Mesenchymal stem cell (in vitro differentiated cells and primary cell): ENCODE measurements around the gene ADPRHL1.

ENCODE experiments used
- DNase-seq: peaks from one replicate; pipeline ENCODE4 v3.0.0-alpha.2; 2013
- H2AFZ ChIP-seq: one replicate; pipeline ENCODE4 v1.6.1; 2013; ENCODE audit warnings: low read depth, mild to moderate bottlenecking, control low read depth, inconsistent platforms, low read length, moderate library complexity
- H2AK5ac ChIP-seq: 2 replicates; pipeline ENCODE4 v1.6.1; 2013; ENCODE audit warnings: low read length, moderate library complexity, mild to moderate bottlenecking, inconsistent platforms; ENCODE audit not compliant: severe bottlenecking
- H2BK120ac ChIP-seq: one replicate; pipeline ENCODE4 v1.6.1; 2013; ENCODE audit warnings: low read depth, mild to moderate bottlenecking, inconsistent platforms, low read length, moderate library complexity
- H2BK12ac ChIP-seq, 2 experiments: one replicate each; pipeline ENCODE4 v1.6.1; 2013; ENCODE audit warnings: inconsistent platforms in 2 of 2, low read length in 2 of 2, mild to moderate bottlenecking in 2 of 2, moderate library complexity in 2 of 2, control low read depth in 1 of 2
- H2BK15ac ChIP-seq: one replicate; pipeline ENCODE4 v1.6.1; 2013; ENCODE audit warnings: mild to moderate bottlenecking, low read depth, inconsistent platforms; ENCODE audit not compliant: poor library complexity, severe bottlenecking
- H2BK5ac ChIP-seq: 2 replicates; pipeline ENCODE4 v1.6.1; 2013; ENCODE audit warnings: low read depth, mild to moderate bottlenecking, low read length, control low read depth, inconsistent platforms; ENCODE audit not compliant: poor library complexity, severe bottlenecking
- H3K14ac ChIP-seq, 2 experiments: one replicate each; pipeline ENCODE4 v1.6.1; 2013; ENCODE audit warnings: inconsistent platforms in 2 of 2, low read length in 2 of 2, control low read depth in 1 of 2, mild to moderate bottlenecking in 1 of 2, moderate library complexity in 1 of 2
- H3K18ac ChIP-seq, 2 experiments: one replicate each; pipeline ENCODE4 v1.6.1; 2013; ENCODE audit warnings: inconsistent platforms in 2 of 2, low read length in 2 of 2, control low read depth in 1 of 2, low read depth in 1 of 2, mild to moderate bottlenecking in 1 of 2
- H3K23ac ChIP-seq, 2 experiments: one replicate each; pipeline ENCODE4 v1.6.1; 2013; ENCODE audit warnings: inconsistent platforms in 2 of 2, low read length in 2 of 2, mild to moderate bottlenecking in 2 of 2, moderate library complexity in 2 of 2, control low read depth in 1 of 2
- H3K27ac ChIP-seq: 2 replicates; pipeline ENCODE4 v1.5.1; 2013; ENCODE audit warnings: mild to moderate bottlenecking, moderate library complexity, low read length, control low read depth, inconsistent platforms; ENCODE audit not compliant: poor library complexity, severe bottlenecking
- H3K27me3 ChIP-seq, 2 experiments: 2 replicates each; pipeline versions ENCODE4 v1.6.1 to v1.7.0; 2013; ENCODE audit warnings: low read length in 2 of 2, mild to moderate bottlenecking in 2 of 2, moderate library complexity in 2 of 2, control low read depth in 1 of 2, inconsistent platforms in 1 of 2; ENCODE audit not compliant: control insufficient read depth in 1 of 2, insufficient read depth in 1 of 2
- H3K36me3 ChIP-seq, 2 experiments: 2 replicates each; pipeline versions ENCODE4 v1.6.1 to v1.7.0; 2013; ENCODE audit warnings: low read length in 2 of 2, control low read depth in 1 of 2, inconsistent platforms in 1 of 2, low read depth in 1 of 2, mild to moderate bottlenecking in 1 of 2; ENCODE audit not compliant: insufficient read depth in 2 of 2, control insufficient read depth in 1 of 2
- H3K4ac ChIP-seq, 2 experiments: one replicate each; pipeline ENCODE4 v1.6.1; 2013; ENCODE audit warnings: inconsistent platforms in 2 of 2, low read length in 2 of 2, mild to moderate bottlenecking in 2 of 2, moderate library complexity in 2 of 2, control low read depth in 1 of 2, low read depth in 1 of 2
- H3K4me1 ChIP-seq: 2 replicates; pipeline ENCODE4 v1.6.1; 2013; ENCODE audit warnings: low read depth, low read length, control low read depth; ENCODE audit not compliant: control insufficient read depth, insufficient read depth
- H3K4me2 ChIP-seq: 2 replicates; pipeline ENCODE4 v1.6.1; 2013; ENCODE audit warnings: low read length, mild to moderate bottlenecking, inconsistent platforms; ENCODE audit not compliant: poor library complexity, severe bottlenecking
- H3K4me3 ChIP-seq, 2 experiments: 2 replicates each; pipeline versions ENCODE4 v1.5.1 to v1.7.0; 2013; ENCODE audit warnings: low read length in 2 of 2, mild to moderate bottlenecking in 2 of 2, control low read depth in 1 of 2, low read depth in 1 of 2; ENCODE audit not compliant: insufficient read depth in 1 of 2
- H3K79me1 ChIP-seq: replicated peaks from 2 replicates; pipeline ENCODE4 v1.6.1; 2013; ENCODE audit warnings: mild to moderate bottlenecking, control low read depth, low read length, inconsistent platforms; ENCODE audit not compliant: poor library complexity, severe bottlenecking
- H3K9ac ChIP-seq: 2 replicates; pipeline ENCODE4 v1.7.0; 2013; ENCODE audit warnings: mild to moderate bottlenecking, low read length, moderate library complexity
- H3K9me3 ChIP-seq: 2 replicates; pipeline ENCODE4 v1.7.0; 2013; ENCODE audit warnings: mild to moderate bottlenecking, low read length; ENCODE audit not compliant: control insufficient read depth
- H4K8ac ChIP-seq: one replicate; pipeline ENCODE4 v1.6.1; 2013; ENCODE audit warnings: inconsistent platforms, mild to moderate bottlenecking, low read length, moderate library complexity
- H4K91ac ChIP-seq: one replicate; pipeline ENCODE4 v1.6.1; 2013; ENCODE audit warnings: mild to moderate bottlenecking, low read length, inconsistent platforms
- WGBS: methylation state at CpG from one replicate; pipeline ENCODE4 v1.1.7; 2013; ENCODE audit warnings: mixed read lengths; 5-methylcytosine and 5-hydroxymethylcytosine counted together

ADPRHL1 gene

DNA sequence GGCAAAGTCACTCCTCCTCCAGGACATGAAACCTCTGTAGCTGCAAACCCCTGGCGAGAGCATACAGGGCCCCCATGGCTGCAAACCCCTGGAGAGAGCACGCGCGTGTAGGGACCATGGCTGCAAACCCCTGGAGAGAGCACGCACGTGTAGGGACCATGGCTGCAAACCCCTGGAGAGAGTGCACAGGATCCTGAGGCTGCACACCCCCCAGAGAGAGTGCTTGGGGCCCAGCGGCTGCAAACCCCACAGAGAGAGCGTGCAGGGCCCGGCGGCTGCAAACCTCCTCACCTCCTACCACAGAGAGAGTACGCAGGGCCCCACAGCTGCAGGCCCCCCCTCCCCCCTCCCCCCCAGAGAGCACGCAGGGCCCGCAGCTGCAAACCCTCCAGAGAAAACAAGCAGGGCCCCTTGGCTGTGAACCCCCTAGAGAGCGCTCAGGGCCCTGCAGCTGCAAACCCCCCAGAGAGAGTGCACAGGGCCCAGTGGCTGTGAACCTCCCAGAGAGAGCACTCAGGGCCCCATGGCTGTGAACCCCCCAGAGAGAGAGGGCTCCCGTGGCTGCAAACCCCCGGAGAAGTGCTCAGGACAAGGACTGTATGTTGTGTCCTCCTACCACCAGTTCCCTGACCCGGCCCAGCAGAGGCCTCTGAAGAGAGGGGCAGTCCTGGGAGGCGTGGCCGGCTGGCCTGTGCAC lies 7.3 kb downstream of the ADPRHL1 start:
- Histone ChIP-seq H4K91ac (no peak overlapping the region), H2AK5ac (no peak overlapping the region), H3K27ac (no peak overlapping the region), H4K8ac (no peak overlapping the region), H2BK12ac (no peak overlapping the region), H3K79me1 (no peaks in the 10 kb centered on the region), H3K23ac (no peak overlapping the region), H2BK120ac (no peak overlapping the region), H2BK5ac (no peak overlapping the region), H3K4me2 (peak overlapping the region; percentile 55), H3K9me3 (peaks cover 7% of the 10 kb centered on the region), H3K36me3 (peaks cover 15 to 21% of the 10 kb centered on the region in 2 experiments), H2AFZ (no peak overlapping the region), H2BK15ac (no peak overlapping the region), H3K14ac (no peak overlapping the region), H3K4ac (no peak overlapping the region), H3K4me1 (peaks cover 31% of the 10 kb centered on the region), H3K27me3 (no peaks in the 10 kb centered on the region), H3K4me3 (no peak overlapping the region), H3K18ac (no peak overlapping the region), H3K9ac (no peak overlapping the region)
- 86% methylated on average over 17 of the region's 19 CpGs for WGBS
- no peak for DNase-seq

DNA sequence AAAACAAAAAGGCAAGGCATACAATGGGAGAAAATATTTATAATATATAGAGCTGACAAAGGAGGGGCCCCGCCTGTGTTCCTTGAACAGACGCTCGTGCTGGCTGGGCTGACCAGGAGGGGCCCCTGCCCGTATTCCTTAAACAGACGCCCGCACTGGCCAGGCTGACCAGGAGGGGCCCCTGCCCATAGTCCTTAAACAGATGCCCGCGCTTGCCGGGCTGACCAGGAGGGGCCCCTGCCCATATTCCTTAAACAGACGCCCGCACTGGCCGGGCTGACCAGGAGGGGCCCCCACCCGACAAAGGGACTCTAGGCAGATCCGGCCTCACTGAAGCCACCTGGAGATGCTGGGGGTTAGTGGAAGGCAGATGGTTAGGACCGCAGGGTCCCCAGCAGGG lies 9.3 kb downstream of the ADPRHL1 start:
- no peak overlapping the region for H4K91ac ChIP-seq
- no peak overlapping the region for H3K23ac ChIP-seq
- H3K4me2 ChIP-seq = no peak overlapping the region
- no peaks in the 10 kb centered on the region for H3K79me1 ChIP-seq
- H3K14ac ChIP-seq = no peak overlapping the region
- no peak overlapping the region for H2BK15ac ChIP-seq
- no peak overlapping the region for H4K8ac ChIP-seq
- no peak for DNase-seq
- H3K4me3 ChIP-seq = no peak overlapping the region
- H2BK12ac ChIP-seq = no peak overlapping the region
- no peak overlapping the region for H3K27ac ChIP-seq
- no peak overlapping the region for H2BK120ac ChIP-seq
- H3K4me1 ChIP-seq = peaks cover 31% of the 10 kb centered on the region
- H3K36me3 ChIP-seq = peaks cover 8 to 21% of the 10 kb centered on the region in 2 experiments
- peaks cover 7% of the 10 kb centered on the region for H3K9me3 ChIP-seq
- H2BK5ac ChIP-seq = no peak overlapping the region
- H3K18ac ChIP-seq = no peak overlapping the region
- no peaks in the 10 kb centered on the region for H3K27me3 ChIP-seq
- no peak overlapping the region for H2AFZ ChIP-seq
- H3K4ac ChIP-seq = no peak overlapping the region
- no peak overlapping the region for H3K9ac ChIP-seq
- WGBS = 98% methylated on average over 15 of the region's 15 CpGs
- H2AK5ac ChIP-seq = peak overlapping the region; percentile 54

DNA sequence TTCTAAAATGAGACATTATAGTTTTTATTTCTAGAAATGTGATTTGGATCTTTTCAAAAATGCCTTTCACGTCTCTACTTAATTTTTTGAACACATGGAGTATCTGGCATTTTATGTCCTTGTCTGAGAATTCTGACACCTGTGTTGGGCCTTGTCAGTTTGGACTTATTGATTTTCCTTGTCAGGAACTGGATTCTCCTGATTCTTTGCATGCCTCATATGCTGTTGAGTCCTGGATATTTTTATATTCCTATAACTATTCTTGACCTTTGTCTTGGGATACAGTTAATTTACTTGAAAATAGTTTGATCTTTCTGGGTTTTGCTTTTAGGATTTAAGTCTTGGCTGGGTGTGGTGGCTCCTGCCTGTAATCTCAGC lies 10.3 kb downstream of the ADPRHL1 start:
- H2BK15ac ChIP-seq = no peak overlapping the region
- H2BK5ac ChIP-seq = no peak overlapping the region
- no peak overlapping the region for H3K23ac ChIP-seq
- H3K79me1 ChIP-seq = no peaks in the 10 kb centered on the region
- H3K9ac ChIP-seq = no peak overlapping the region
- no peak overlapping the region for H3K14ac ChIP-seq
- no peak overlapping the region for H4K8ac ChIP-seq
- WGBS = 100% methylated on average over 1 of the region's 1 CpG
- no peak overlapping the region for H3K27ac ChIP-seq
- H3K27me3 ChIP-seq = no peaks in the 10 kb centered on the region
- no peak overlapping the region for H3K4ac ChIP-seq
- H4K91ac ChIP-seq = no peak overlapping the region
- no peak overlapping the region for H2BK120ac ChIP-seq
- peaks cover 28% of the 10 kb centered on the region for H3K4me1 ChIP-seq
- no peak overlapping the region for H2AFZ ChIP-seq
- H3K4me2 ChIP-seq = no peak overlapping the region
- no peak for DNase-seq
- no peak overlapping the region for H2AK5ac ChIP-seq
- no peak overlapping the region for H2BK12ac ChIP-seq
- peaks cover 8 to 21% of the 10 kb centered on the region in 2 experiments for H3K36me3 ChIP-seq
- H3K4me3 ChIP-seq = no peak overlapping the region
- H3K18ac ChIP-seq = no peak overlapping the region
- peaks cover 7% of the 10 kb centered on the region for H3K9me3 ChIP-seq

DNA sequence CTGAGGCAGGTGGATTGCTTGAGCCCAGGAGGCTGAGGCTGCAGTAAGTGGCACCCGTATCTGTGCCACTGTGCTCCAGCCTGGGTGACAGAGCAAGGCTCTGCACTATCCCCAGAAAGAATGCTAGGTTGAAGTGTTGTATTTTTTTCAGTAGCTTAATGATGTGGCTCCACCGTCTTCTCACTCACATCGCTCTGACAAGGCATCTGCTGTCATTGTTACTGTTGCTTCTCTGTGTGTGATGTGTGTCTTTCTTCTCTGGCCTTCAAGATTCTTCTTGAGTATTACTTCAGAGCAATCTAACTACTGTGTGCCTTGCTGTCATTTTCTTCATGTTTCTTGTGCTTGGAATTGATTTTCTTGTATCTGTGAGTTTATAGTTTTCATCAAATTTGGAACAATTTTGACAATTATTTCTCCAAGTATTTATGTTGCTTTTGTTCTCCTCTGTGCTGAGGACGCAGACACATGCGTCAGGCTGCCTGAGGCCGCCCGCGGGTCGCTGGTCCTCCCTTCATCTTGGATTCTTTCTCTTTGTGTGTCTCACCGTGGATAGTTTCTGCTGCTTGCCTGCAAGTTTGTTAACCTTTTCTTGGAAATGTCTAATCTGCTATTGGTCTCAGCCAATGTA lies 10.8 kb downstream of the ADPRHL1 start:
- no peak overlapping the region for H3K4ac ChIP-seq
- no peak overlapping the region for H3K23ac ChIP-seq
- H3K9me3 ChIP-seq = peaks cover 7% of the 10 kb centered on the region
- no peak overlapping the region for H3K18ac ChIP-seq
- H3K27ac ChIP-seq = no peak overlapping the region
- H2BK5ac ChIP-seq = no peak overlapping the region
- no peak overlapping the region for H2BK15ac ChIP-seq
- no peak overlapping the region for H2BK120ac ChIP-seq
- H2AFZ ChIP-seq = no peak overlapping the region
- H4K91ac ChIP-seq = no peak overlapping the region
- H2AK5ac ChIP-seq = no peak overlapping the region
- peaks cover 28% of the 10 kb centered on the region for H3K4me1 ChIP-seq
- H3K36me3 ChIP-seq = peaks cover 8 to 21% of the 10 kb centered on the region in 2 experiments
- no peak overlapping the region for H4K8ac ChIP-seq
- no peak overlapping the region for H3K4me3 ChIP-seq
- no peak for DNase-seq
- no peak overlapping the region for H3K4me2 ChIP-seq
- no peak overlapping the region for H3K9ac ChIP-seq
- no peak overlapping the region for H3K14ac ChIP-seq
- 92% methylated on average over 9 of the region's 10 CpGs for WGBS
- no peaks in the 10 kb centered on the region for H3K27me3 ChIP-seq
- H2BK12ac ChIP-seq = no peak overlapping the region
- H3K79me1 ChIP-seq = no peaks in the 10 kb centered on the region
